HG03196 (cell line): Measurements from ENCODE around the gene QSOX2.

Experiments
- ATAC-seq: cut with Tn5 transposase; IDR thresholded peaks from one replicate; pipeline ENCODE4 v1.9.1; 2021; ENCODE audit not compliant: unreplicated experiment

QSOX2 gene

GRCh38 chr9:136245219-136246150, at the start of gene QSOX2:
TSS of gene QSOX2 (minus strand) at chr9:136245812. CDS start at chr9:136245803, 9 bp downstream.
- ATAC-seq: peak; percentile 46

- ATAC-seq: no peak
Observed at GRCh38 chr9:136295055-136295454, 49.4 kb upstream of the QSOX2 start.

DNA sequence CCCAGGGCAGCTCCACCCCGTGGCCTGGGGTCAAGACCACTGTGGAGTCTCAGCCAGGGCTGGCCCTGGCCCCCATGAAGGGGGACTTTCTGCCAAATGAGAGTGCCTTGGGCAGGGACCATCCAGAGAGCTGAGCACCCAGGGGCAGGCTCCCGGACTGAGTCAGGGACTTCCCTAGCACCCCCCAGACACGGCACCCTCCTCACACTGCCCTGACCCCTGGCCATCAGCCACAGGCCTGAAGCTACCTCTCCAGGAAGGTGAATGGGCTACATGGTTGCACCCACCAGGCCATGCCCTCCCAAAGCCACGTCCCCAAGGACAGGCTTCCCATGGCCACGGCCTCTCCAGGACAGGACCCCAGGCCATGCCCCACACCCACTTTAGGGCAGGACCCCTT, 48.8 kb upstream of the QSOX2 start:
- ATAC-seq: no peak

- ATAC-seq: no peak
Observed at GRCh38 chr9:136293476-136294077, 48.0 kb upstream of the QSOX2 start.

DNA sequence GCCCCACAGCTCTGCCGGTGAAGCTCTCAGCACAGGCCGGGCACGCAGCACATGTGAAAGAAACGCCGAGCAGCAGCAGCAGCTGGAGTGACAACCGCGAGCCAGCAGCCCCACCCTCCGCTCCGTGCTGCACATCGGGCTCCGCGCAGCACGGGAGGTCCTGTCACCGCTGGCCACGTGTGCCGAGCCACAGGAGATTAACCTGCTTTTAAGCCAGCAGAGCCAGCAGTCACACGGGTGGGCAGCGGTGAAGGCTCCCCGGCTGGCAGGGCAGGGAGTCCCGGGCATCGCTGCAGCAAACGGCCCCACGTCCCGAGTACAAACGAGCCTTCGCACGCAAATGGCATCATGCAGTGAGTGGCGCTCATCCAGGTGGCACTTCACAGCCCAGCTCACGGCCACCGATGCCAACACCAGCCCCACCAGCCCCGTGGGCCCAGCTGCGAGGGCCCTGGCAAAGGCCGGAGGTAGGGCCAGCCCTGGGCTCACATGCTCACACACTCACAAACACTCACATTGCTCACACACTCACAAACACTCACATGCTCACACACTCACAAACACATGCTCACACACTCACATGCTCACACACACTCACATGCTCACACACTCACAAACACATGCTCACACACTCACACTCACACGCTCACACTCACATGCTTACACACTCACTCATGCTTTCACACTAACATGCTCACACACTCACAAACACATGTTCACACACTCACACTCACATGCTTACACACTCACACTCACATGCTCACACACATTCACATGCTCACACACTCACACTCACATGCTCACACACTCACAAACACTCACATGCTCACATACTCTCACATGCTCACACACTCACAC, 47.2 kb upstream of the QSOX2 start:
- no peak for ATAC-seq

DNA sequence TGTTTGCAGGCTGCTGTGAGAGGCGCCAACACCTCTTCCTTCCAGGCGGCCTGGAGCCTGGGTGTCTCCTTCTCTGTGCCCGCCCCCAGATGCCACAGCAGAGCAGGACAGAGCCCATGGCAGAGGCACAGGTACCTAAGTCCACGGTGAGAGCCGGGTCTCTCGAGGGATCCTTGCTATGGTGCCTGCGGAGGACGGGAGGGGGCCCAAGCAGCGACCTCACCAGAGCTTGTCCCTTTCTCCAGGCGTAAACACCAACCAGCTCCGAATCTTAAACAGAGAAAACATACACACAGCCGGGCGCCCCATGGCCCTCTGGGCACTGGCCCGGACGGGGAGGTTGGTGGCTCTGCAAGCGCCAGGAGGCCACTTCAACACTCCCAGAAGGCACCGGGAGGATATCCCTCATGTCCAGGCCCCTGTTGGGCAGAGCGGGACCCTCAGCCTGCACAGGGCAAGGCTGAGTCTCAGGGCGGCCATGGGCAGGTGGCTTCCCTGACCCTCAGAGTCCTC, 46.5 kb upstream of the QSOX2 start:
- ATAC-seq: no peak

GRCh38 chr9:136291306-136292025, 45.9 kb upstream of the QSOX2 start:
- no peak for ATAC-seq

DNA sequence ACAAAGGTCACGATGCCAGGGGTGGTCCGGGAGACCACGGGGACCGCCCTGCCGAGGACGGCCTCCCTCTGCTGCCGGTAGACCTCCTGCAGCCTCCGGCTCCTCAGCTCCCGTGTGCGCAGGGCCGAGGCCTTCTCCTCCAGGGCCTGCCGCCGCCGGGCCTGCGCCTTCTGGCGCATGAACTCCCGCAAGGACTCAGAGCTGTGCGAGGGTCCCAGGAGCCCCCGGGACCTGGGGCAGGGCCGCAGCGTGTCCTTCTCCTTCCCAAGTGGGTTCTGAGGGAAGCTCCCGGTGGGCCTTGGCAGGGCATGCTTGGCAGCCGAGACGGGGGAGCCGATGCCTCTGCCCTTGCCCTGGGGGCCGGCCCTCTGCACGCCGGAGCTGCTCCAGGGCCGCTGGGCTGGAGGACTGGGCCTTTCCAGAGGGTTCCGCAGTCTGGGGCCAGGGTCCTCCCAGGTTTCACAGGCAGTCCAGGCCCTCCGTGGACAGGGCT, 44.9 kb upstream of the QSOX2 start:
- no peak for ATAC-seq

GRCh38 chr9:136289651-136290507, 44.3 kb upstream of the QSOX2 start:
- ATAC-seq: no peak

- ATAC-seq: no peak
Observed at GRCh38 chr9:136287960-136288753, 42.5 kb upstream of the QSOX2 start.

DNA sequence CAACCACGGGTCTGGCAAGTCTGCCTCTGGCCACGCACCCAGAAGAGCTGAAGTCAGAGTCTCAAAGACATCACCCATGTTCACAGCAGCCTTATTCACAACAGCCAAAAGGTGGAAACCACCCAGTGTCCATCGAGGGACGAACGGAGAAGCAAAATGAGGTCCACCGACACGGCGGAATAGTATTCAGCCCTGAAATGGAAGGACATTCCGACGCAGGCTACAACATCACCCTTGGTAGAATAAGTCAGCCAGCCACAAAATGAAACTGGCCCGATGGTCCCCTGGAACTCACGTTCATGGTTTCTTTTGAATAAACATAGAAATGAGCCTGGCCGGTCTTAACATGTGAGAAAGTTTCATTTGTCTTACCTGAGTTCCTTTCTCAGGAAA, 41.4 kb upstream of the QSOX2 start:
- no peak for ATAC-seq

DNA sequence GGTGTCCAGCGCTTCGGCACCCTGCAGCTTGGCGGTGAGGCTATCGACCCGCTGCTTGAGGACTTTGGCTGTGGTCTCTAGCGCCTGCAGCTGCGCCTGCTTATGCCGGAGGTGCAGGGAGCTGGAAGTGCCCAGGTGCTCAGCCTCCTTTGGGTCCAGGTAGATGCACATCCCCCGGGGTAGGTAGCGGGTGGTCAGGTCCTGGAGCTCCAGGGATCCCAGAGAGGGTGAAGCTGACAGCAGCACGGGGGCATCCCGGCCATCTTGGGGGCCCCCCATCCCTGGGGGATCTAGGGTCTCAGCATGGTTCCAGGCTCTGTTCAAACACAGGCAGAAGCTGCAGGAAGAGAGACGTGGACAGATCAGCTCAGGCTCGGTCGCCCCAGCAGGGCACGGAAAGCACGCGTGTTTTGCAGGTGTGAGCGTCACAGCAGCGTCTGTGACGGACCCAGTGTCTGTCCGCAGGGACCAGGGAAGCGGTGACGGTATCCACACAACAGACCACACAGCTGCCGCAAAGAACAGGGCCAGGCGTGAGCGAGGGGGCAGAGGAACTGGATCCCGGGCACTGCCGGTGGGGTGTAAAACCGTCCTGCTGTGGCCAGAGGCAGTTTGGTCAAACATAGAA, 40.9 kb upstream of the QSOX2 start:
- no peak for ATAC-seq

DNA sequence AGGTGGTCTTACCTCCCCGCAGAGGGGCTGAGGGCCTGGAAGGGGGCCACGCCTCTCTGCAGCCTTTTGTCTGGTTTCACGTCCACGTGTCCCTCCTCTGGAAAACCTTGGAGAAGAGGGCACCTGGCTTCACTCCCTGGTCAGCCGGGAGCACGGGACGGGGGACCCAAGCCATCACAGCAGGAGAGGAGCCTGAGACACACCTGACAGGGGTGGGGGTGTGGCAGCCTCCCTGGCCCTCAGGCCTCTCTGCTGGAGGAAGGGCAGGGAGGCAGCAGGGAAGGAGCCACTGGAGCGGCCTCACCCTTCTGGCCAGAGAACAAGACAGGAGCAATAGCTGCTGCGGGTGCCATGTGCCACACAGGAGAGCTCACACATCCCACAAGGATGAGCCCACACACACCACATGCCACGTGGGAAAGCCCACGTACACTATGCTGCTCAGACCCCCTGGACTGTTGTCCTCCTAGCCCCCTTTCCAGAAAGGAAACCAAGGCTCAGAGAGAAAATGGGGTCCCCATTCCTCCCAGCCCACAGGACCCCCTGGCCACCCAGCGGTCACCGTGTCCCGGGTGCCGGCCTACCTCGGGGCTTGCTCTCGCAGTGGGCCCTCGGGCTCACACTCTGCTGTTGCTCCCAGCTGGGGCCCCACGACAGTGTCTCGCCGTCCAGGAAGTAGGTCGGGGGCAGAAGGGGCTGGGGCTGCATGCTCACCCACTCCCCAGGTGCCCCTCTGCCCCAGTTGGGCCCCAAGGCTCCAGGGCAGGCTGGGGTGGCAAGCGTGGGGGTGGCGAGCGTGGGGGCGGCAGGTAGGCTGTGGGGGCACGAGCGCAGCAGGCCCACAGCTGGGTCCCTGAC, 40.1 kb upstream of the QSOX2 start:
- no peak for ATAC-seq

GRCh38 chr9:136284951-136285350, 39.3 kb upstream of the QSOX2 start:
- ATAC-seq: no peak

DNA sequence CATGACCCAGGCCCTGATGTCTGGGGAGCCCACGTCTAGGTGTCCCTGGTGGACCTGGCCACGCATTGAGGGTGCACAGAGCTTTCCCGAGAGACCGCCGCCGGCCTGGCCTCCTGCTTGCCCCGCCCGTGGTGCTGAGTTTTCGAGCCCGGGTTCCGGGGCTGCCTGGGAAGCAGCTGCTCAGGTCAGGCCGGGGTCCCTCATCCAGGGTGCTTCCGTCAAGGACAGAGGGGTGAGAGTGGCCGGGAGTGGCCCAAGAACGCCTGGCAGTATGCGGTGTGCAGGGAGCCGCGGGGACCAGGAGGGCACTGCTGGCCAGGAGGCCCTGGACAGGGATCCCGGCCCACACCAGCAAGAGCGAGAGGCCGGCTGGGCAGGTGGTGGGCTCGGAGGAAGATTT, 38.7 kb upstream of the QSOX2 start:
- ATAC-seq: no peak

GRCh38 chr9:136283291-136284235, 38.0 kb upstream of the QSOX2 start:
- ATAC-seq: peak; percentile 63
